ENCODE data around the gene RNF182. TPM values are rescaled to one million over a fixed set of nuclear protein-coding genes. Genes with fewer than 3 reads are reported as not detected.

The RNF182 gene
- total RNA-seq, 1 donor from 2014 or later, result 3.0 TPM

- Histone ChIP-seq H3K4me1 (no peaks in the 10 kb centered on the region), H3K27me3 (no peaks in the 10 kb centered on the region), H3K27ac (no peak overlapping the region), H3K9me3 (no peaks in the 10 kb centered on the region), H3K36me3 (no peaks in the 10 kb centered on the region), H3K4me3 (no peak overlapping the region)
- no peak for DNase-seq (ENCODE audit: low spot score in 2 of 2)
- no peak for TF ChIP-seq CTCF (IDR thresholded peaks at IDR 0.05)
- intact Hi-C loops (cut with DNase I), result no loop called here
These were observed 64.2 kb downstream of the RNF182 start for GRCh38 chr6:13988908-13989307.

GRCh38 chr6:13989496-13990144, 64.9 kb downstream of the RNF182 start:
- intact Hi-C loops (cut with DNase I), result no loop called here
- Histone ChIP-seq H3K4me3 (no peak overlapping the region), H3K4me1 (no peaks in the 10 kb centered on the region), H3K27me3 (no peaks in the 10 kb centered on the region), H3K36me3 (no peaks in the 10 kb centered on the region), H3K27ac (no peak overlapping the region), H3K9me3 (no peaks in the 10 kb centered on the region)
- no peak for TF ChIP-seq CTCF (IDR thresholded peaks at IDR 0.05)
- DNase-seq (ENCODE audit: low spot score in 2 of 2), result no peak

- no peaks in the 10 kb centered on the region for H3K9me3 ChIP-seq
- no peaks in the 10 kb centered on the region for H3K27me3 ChIP-seq
- no peaks in the 10 kb centered on the region for H3K4me1 ChIP-seq
- DNase-seq (ENCODE audit: low spot score in 2 of 2), result no peak
- H3K36me3 ChIP-seq, result no peaks in the 10 kb centered on the region
- no peak overlapping the region for H3K4me3 ChIP-seq
- no peak for TF ChIP-seq CTCF (IDR thresholded peaks at IDR 0.05)
- no peak overlapping the region for H3K27ac ChIP-seq
- intact Hi-C loops (cut with DNase I), result no loop called here
These were observed 66.0 kb downstream of the RNF182 start for GRCh38 chr6:13990796-13991195.

GRCh38 chr6:13991393-13991792, 66.6 kb downstream of the RNF182 start:
- no peaks in the 10 kb centered on the region for H3K4me1 ChIP-seq
- no peaks in the 10 kb centered on the region for H3K9me3 ChIP-seq
- no peak overlapping the region for H3K4me3 ChIP-seq
- DNase-seq (ENCODE audit: low spot score in 2 of 2), result no peak
- H3K27ac ChIP-seq, result no peak overlapping the region
- no peak for TF ChIP-seq CTCF (IDR thresholded peaks at IDR 0.05)
- intact Hi-C loops (cut with DNase I), result no loop called here
- no peaks in the 10 kb centered on the region for H3K36me3 ChIP-seq
- H3K27me3 ChIP-seq, result no peaks in the 10 kb centered on the region

- Histone ChIP-seq H3K36me3 (no peaks in the 10 kb centered on the region), H3K4me1 (no peaks in the 10 kb centered on the region), H3K9me3 (no peaks in the 10 kb centered on the region), H3K4me3 (no peak overlapping the region), H3K27ac (no peak overlapping the region), H3K27me3 (no peaks in the 10 kb centered on the region)
- intact Hi-C loops (cut with DNase I), result no loop called here
- no peak for TF ChIP-seq CTCF (IDR thresholded peaks at IDR 0.05)
- DNase-seq (ENCODE audit: low spot score in 2 of 2), result no peak
These were observed 67.8 kb downstream of the RNF182 start for GRCh38 chr6:13992417-13993055.
